Iris pigment epithelial cell (primary cell): ENCODE measurements around the gene TTC31.

Experiments
- DNase-seq: peaks from one replicate; pipeline ENCODE4 v3.0.0-alpha.2; 2011; ENCODE audit warnings: low read depth

Gene TTC31

GRCh38 chr2:74526649-74527230, 43.9 kb downstream of the TTC31 start:
- no peak for DNase-seq

GRCh38 chr2:74527741-74528140, 44.9 kb downstream of the TTC31 start:
- no peak for DNase-seq

- DNase-seq, result no peak
Observed at GRCh38 chr2:74528600-74529356, 45.9 kb downstream of the TTC31 start.

- DNase-seq, result peak; percentile 100
Observed at GRCh38 chr2:74529357-74530238, 46.7 kb downstream of the TTC31 start, which contains the start of the genes AUP1 and HTRA2. TSS of gene AUP1 (minus strand) at chr2:74529706. CDS start at chr2:74529629, 77 bp downstream. TSS of gene HTRA2 (plus strand) at chr2:74529933. CDS start at chr2:74530007, 74 bp downstream.

- DNase-seq, result peak; percentile 63
Observed at GRCh38 chr2:74530239-74531187, 47.6 kb downstream of the TTC31 start.

GRCh38 chr2:74531666-74532065, 48.8 kb downstream of the TTC31 start:
- no peak for DNase-seq

- DNase-seq, result peak; percentile 42
Observed at GRCh38 chr2:74532222-74532621, 49.3 kb downstream of the TTC31 start.

- DNase-seq, result no peak
Observed at GRCh38 chr2:74533464-74533863, 50.6 kb downstream of the TTC31 start.

GRCh38 chr2:74534411-74534810, 51.5 kb downstream of the TTC31 start:
- DNase-seq, result no peak

GRCh38 chr2:74535440-74535965, 52.6 kb downstream of the TTC31 start:
- DNase-seq, result no peak

GRCh38 chr2:74536166-74536950, 53.5 kb downstream of the TTC31 start:
- DNase-seq, result no peak

GRCh38 chr2:74537140-74537539, 54.3 kb downstream of the TTC31 start:
- DNase-seq, result no peak

GRCh38 chr2:74538881-74539339, 56.0 kb downstream of the TTC31 start:
- no peak for DNase-seq

GRCh38 chr2:74540291-74540690, 57.4 kb downstream of the TTC31 start:
- DNase-seq, result no peak

- no peak for DNase-seq
Observed at GRCh38 chr2:74542978-74543377, 60.1 kb downstream of the TTC31 start.
